ENCODE data around the gene DACH1.

DACH1 gene

GRCh38 chr13:71685072-71685471 is 181.9 kb downstream of the DACH1 start:
- DNase-seq: no peak

- DNase-seq: no peak
Observed at GRCh38 chr13:71681901-71682613, 184.9 kb downstream of the DACH1 start.

- peak; percentile 12 for DNase-seq
Observed at GRCh38 chr13:71677124-71677523, 189.9 kb downstream of the DACH1 start.

- no peak for DNase-seq
Observed at GRCh38 chr13:71672512-71672911, 194.5 kb downstream of the DACH1 start.

- DNase-seq: no peak
Observed at GRCh38 chr13:71663431-71663830, 203.6 kb downstream of the DACH1 start.

GRCh38 chr13:71661921-71662320 is 205.1 kb downstream of the DACH1 start:
- DNase-seq: no peak

GRCh38 chr13:71659404-71659803 is 207.6 kb downstream of the DACH1 start:
- DNase-seq: no peak

GRCh38 chr13:71645467-71645866 is 221.5 kb downstream of the DACH1 start:
- no peak for DNase-seq

- no peak for DNase-seq
Observed at GRCh38 chr13:71644579-71644978, 222.4 kb downstream of the DACH1 start.

- DNase-seq: no peak
Observed at GRCh38 chr13:71643448-71643860, 223.6 kb downstream of the DACH1 start.

- no peak for DNase-seq
Observed at GRCh38 chr13:71638751-71639150, 228.3 kb downstream of the DACH1 start.

- no peak for DNase-seq
Observed at GRCh38 chr13:71634602-71635443, 232.2 kb downstream of the DACH1 start.

GRCh38 chr13:71634182-71634581 is 232.8 kb downstream of the DACH1 start:
- no peak for DNase-seq

- DNase-seq: no peak
Observed at GRCh38 chr13:71632721-71633120, 234.3 kb downstream of the DACH1 start.

GRCh38 chr13:71632206-71632605 is 234.8 kb downstream of the DACH1 start:
- no peak for DNase-seq

- DNase-seq: no peak
Observed at GRCh38 chr13:71629167-71629566, 237.8 kb downstream of the DACH1 start.

- no peak for DNase-seq
Observed at GRCh38 chr13:71626421-71627117, 240.4 kb downstream of the DACH1 start.

- no peak for DNase-seq
Observed at GRCh38 chr13:71625694-71626093, 241.3 kb downstream of the DACH1 start.

- no peak for DNase-seq
Observed at GRCh38 chr13:71624653-71625600, 242.1 kb downstream of the DACH1 start.

- DNase-seq: peak; percentile 100
Observed at GRCh38 chr13:71621174-71622124, 245.6 kb downstream of the DACH1 start.

- DNase-seq: no peak
Observed at GRCh38 chr13:71619096-71619495, 247.9 kb downstream of the DACH1 start.

All from NCI-H1417 treated with DMSO at 0.1 percent for 48 hours (cell line).